ENCODE results near the gene TMEM82.

DNA sequence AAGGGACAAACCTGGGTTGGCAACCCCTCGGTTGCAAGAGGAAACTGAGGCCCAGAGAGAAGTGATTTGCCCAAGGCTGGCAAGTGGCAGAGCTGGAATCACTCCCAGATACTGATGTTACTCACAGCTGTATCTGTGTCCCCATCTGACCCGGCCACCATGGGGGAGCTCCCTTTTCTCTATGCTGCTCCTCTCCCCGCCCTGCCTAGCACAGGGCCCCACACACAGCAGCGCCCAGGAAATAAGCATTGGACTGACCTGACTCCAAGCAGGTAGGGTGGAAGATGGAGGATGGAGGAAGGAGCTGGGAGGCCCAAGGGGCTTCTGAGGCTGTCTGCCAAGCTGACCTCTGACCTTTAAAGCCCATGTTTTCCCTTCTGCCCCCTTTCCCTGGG is 13.3 kb downstream of the TMEM82 start:
- TF ChIP-seq, protein P1, sequence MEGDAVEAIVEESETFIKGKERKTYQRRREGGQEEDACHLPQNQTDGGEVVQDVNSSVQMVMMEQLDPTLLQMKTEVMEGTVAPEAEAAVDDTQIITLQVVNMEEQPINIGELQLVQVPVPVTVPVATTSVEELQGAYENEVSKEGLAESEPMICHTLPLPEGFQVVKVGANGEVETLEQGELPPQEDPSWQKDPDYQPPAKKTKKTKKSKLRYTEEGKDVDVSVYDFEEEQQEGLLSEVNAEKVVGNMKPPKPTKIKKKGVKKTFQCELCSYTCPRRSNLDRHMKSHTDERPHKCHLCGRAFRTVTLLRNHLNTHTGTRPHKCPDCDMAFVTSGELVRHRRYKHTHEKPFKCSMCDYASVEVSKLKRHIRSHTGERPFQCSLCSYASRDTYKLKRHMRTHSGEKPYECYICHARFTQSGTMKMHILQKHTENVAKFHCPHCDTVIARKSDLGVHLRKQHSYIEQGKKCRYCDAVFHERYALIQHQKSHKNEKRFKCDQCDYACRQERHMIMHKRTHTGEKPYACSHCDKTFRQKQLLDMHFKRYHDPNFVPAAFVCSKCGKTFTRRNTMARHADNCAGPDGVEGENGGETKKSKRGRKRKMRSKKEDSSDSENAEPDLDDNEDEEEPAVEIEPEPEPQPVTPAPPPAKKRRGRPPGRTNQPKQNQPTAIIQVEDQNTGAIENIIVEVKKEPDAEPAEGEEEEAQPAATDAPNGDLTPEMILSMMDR (IDR thresholded peaks at IDR 0.05) = no peak
- no peak for TF ChIP-seq POLR2AphosphoS5 (IDR thresholded peaks at IDR 0.05)
- no peak for TF ChIP-seq POLR2A (IDR thresholded peaks at IDR 0.05)
- TF ChIP-seq EP300 (IDR thresholded peaks at IDR 0.05) = no peak
